Measurements from ENCODE around the gene CCSER1. TPM values are rescaled to one million over a fixed set of nuclear protein-coding genes. Genes with fewer than 3 reads are reported as not detected.

The CCSER1 gene
- total and polyA plus RNA-seq, 2 of the 8 experiments (the other 6 are each of a cell fraction or from before 2014, with no cell fraction given) = 0.26 to 0.84 TPM

GRCh38 chr4:90281541-90282355 lies 154.6 kb downstream of the CCSER1 start:
- CTCF ChIA-PET (ENCODE audit: partially characterized antibody) = no interaction called here
- TF ChIP-seq HDAC2 (IDR thresholded peaks at IDR 0.05; ENCODE audit: borderline replicate concordance in 1 of 2, low read depth in 2 of 2, low read length in 2 of 2) (no peak), BRCA1 (IDR thresholded peaks at IDR 0.05; ENCODE audit: low read depth, low read length) (no peak), MAX (IDR thresholded peaks at IDR 0.05) (no peak), SP1 (IDR thresholded peaks at IDR 0.05; ENCODE audit: low read depth, low read length) (no peak), RFX5 (IDR thresholded peaks at IDR 0.05; ENCODE audit: borderline replicate concordance, low read depth, low read length) (no peak), CTBP2 (IDR thresholded peaks at IDR 0.05; ENCODE audit: borderline replicate concordance, insufficient read depth, insufficient read length, low read length) (no peak), ZNF274 (IDR thresholded peaks at IDR 0.05; ENCODE audit: borderline replicate concordance, extremely low read depth, low read length) (no peak), E2F6 (IDR thresholded peaks at IDR 0.05) (no peak), EGR1 (IDR thresholded peaks at IDR 0.05; ENCODE audit: borderline replicate concordance, low read depth, low read length) (no peak)

More at GRCh38 chr4:90281541-90282355, 154.6 kb downstream of the CCSER1 start:
- Histone ChIP-seq H3K23ac (ENCODE audit: insufficient read length) (no peak overlapping the region), H2BK120ac (replicated peaks; ENCODE audit: low read depth, low read length) (no peak overlapping the region), H3K36me3 (ENCODE audit: control insufficient read depth in 2 of 4, insufficient read depth in 4 of 4, low read length in 3 of 4) (no peaks in the 10 kb centered on the region), H3K4ac (replicated peaks; ENCODE audit: insufficient read length, low read depth, low read length) (no peak overlapping the region), H3K14ac (ENCODE audit: insufficient read length) (no peak overlapping the region), H3K79me1 (ENCODE audit: low read depth, low read length) (no peaks in the 10 kb centered on the region), H3K4me3 (ENCODE audit: extremely low read depth in 1 of 4, insufficient read depth in 2 of 4, low read depth in 3 of 4, low read length in 4 of 4) (no peak overlapping the region), H3K27me3 (replicated peaks in 1 of 4; ENCODE audit: control insufficient read depth in 3 of 4, extremely low read depth in 1 of 4, insufficient read depth in 3 of 4, low read length in 3 of 4) (no peaks in the 10 kb centered on the region), H3K23me2 (ENCODE audit: low read depth, low read length) (no peaks in the 10 kb centered on the region), H3K27ac (ENCODE audit: low read depth, low read length) (no peak overlapping the region), H3K9ac (replicated peaks in 1 of 4; ENCODE audit: extremely low read depth in 1 of 4, low read depth in 3 of 4, low read length in 3 of 4) (no peak overlapping the region), H4K5ac (ENCODE audit: insufficient read length, low read depth, low read length) (no peak overlapping the region), H3K9me3 (ENCODE audit: insufficient read depth in 2 of 2, low read depth in 1 of 2, low read length in 1 of 2) (no peaks in the 10 kb centered on the region), H2AFZ (ENCODE audit: low read length) (no peak overlapping the region), H4K91ac (replicated peaks; ENCODE audit: insufficient read length, low read length) (no peak overlapping the region), H2BK20ac (ENCODE audit: low read length) (no peak overlapping the region), H3K56ac (replicated peaks; ENCODE audit: insufficient read length, low read depth, low read length) (no peak overlapping the region), H2BK5ac (ENCODE audit: low read depth, low read length) (no peak overlapping the region), H3K4me2 (ENCODE audit: insufficient read depth in 1 of 2, low read depth in 2 of 2, low read length in 2 of 2) (no peak overlapping the region), H4K20me1 (replicated peaks in 1 of 2; ENCODE audit: control insufficient read depth in 1 of 2, insufficient read depth in 2 of 2, low read length in 2 of 2) (no peaks in the 10 kb centered on the region), H4K8ac (ENCODE audit: extremely low read depth, insufficient read depth, low read length) (no peak overlapping the region), H3K79me2 (ENCODE audit: control insufficient read depth in 1 of 2, insufficient read depth in 2 of 2, low read length in 2 of 2) (no peaks in the 10 kb centered on the region), H2BK15ac (ENCODE audit: low read length) (no peak overlapping the region), H2BK12ac (ENCODE audit: low read depth, low read length) (no peak overlapping the region), H2AK5ac (ENCODE audit: low read depth, low read length) (no peak overlapping the region), H3K18ac (ENCODE audit: extremely low read depth, low read length) (no peak overlapping the region), H3K4me1 (replicated peaks in 1 of 4; ENCODE audit: control insufficient read depth in 3 of 4, insufficient read depth in 4 of 4, low read length in 3 of 4) (no peaks in the 10 kb centered on the region)
- POLR2A ChIA-PET (ENCODE audit: partially characterized antibody) = no interaction called here
- 85% methylated on average over 5 of the region's 5 CpGs; no CpG with 5 or more reads in 1 of the 2 experiments for WGBS, 2 experiments (ENCODE audit: extremely low coverage in 1 of 2, insufficient coverage in 1 of 2, insufficient read length in 1 of 2, insufficient replicate concordance in 2 of 2, low coverage in 1 of 2, low lambda C conversion rate in 2 of 2, missing lambda C conversion rate in 1 of 2)
- FAIRE-seq (no peak), DNase-seq (ENCODE audit: low read depth in 1 of 2, low spot score in 2 of 2) (no peak)
